K562 (cell line): ENCODE data around the gene BHLHE23. TPM values are rescaled to one million over a fixed set of nuclear protein-coding genes. Genes with fewer than 3 reads are reported as not detected.

Source experiments
- ATAC-seq: fragments of 200-7000 bp; cut with Tn5 transposase; 3 replicates; pipeline ENCODE4 v1.9.1; 2020; ENCODE audit warnings: moderate library complexity
- BruUV-seq: library from RNA; stranded (reverse); fragments of 400-500 nt; replicated peaks from 2 replicates; lab custom pipeline; 2021; lab: Mats Ljungman, UMichigan
- CTCF ChIA-PET: fragments of 300-600 bp; formaldehyde crosslinking; extraction: SDS; loops from one replicate; lab custom pipeline; 2021; ENCODE audit warnings: low intra/inter-chr PET ratio; lab: Yijun Ruan, JAX
- POLR2A ChIA-PET: fragments of 300-600, 350-650 bp; sonication (Branson Sonifier 250); formaldehyde crosslinking; extraction: SDS; loops from one replicate; lab custom pipeline; 2021; ENCODE audit warnings: antibody characterized with exemption, inconsistent platforms; lab: Yijun Ruan, JAX
- DNase-seq, 4 experiments: peaks; one replicate each; pipeline versions ENCODE4 v3.0.0 to v3.0.0-alpha.2; 2011 to 2018; ENCODE audit warnings: low spot score in 3 of 4, mixed read lengths in 3 of 4; ENCODE audit errors: extremely low read depth in 1 of 4
- FAIRE-seq: peaks from 2 replicates; lab custom pipeline; 2011; peaks lifted over from hg19 to GRCh38; lab: Jason Lieb, UNC
- H2AFZ ChIP-seq: 2 replicates; pipeline ENCODE4 v1.6.0; 2011; ENCODE audit warnings: low read depth, low read length, control low read depth, inconsistent platforms
- H3K27ac ChIP-seq: fragments of 200-600 bp; 3 replicates; pipeline ENCODE4 v1.8.0; 2011; ENCODE audit warnings: low read depth, mild to moderate bottlenecking, control low read depth, inconsistent platforms, low read length, moderate library complexity, mixed read lengths; ENCODE audit errors: extremely low read depth
- H3K27me3 ChIP-seq, 2 experiments: fragments of 300-600 bp in 1 of 2; 2 replicates in 1 of 2; 3 replicates in 1 of 2; pipeline versions ENCODE4 v1.6.0 to v1.8.0; 2011; ENCODE audit warnings: inconsistent platforms in 2 of 2, low read length in 2 of 2, mild to moderate bottlenecking in 1 of 2, mixed read lengths in 1 of 2, moderate library complexity in 1 of 2; ENCODE audit not compliant: control insufficient read depth in 2 of 2, insufficient read depth in 2 of 2
- H3K36me3 ChIP-seq: fragments of 300-600 bp; 3 replicates; pipeline ENCODE4 v1.8.0; 2011; ENCODE audit warnings: mild to moderate bottlenecking, low read length, inconsistent platforms; ENCODE audit not compliant: control insufficient read depth, insufficient read depth
- H3K4me1 ChIP-seq, 2 experiments: fragments of 200-600 bp in 1 of 2; replicated peaks in 1 of 2; 2 replicates in 1 of 2; 3 replicates in 1 of 2; pipeline versions ENCODE4 v1.5.1 to v1.8.0; 2011; ENCODE audit warnings: inconsistent platforms in 2 of 2, low read length in 2 of 2, mild to moderate bottlenecking in 1 of 2, mixed read lengths in 1 of 2, moderate library complexity in 1 of 2; ENCODE audit not compliant: control insufficient read depth in 2 of 2, insufficient read depth in 2 of 2
- H3K4me2 ChIP-seq: 2 replicates; pipeline ENCODE4 v1.6.1; 2011; ENCODE audit warnings: low read length, control low read depth, inconsistent platforms, mixed read lengths; ENCODE audit not compliant: insufficient read depth
- H3K4me3 ChIP-seq: fragments of 200-600 bp; sonication (generic), shearing (Covaris generic); 2 replicates; pipeline ENCODE4 v1.5.1; 2016; ENCODE audit warnings: control low read depth, inconsistent platforms
- H3K79me2 ChIP-seq: fragments of 200-600 bp; 3 replicates; pipeline ENCODE4 v1.8.0; 2011; ENCODE audit warnings: low read length, inconsistent platforms; ENCODE audit not compliant: control insufficient read depth, insufficient read depth
- H3K9ac ChIP-seq, 2 experiments: 2 replicates each; pipeline versions ENCODE4 v1.6.0 to v1.6.1; 2011; ENCODE audit warnings: low read depth in 2 of 2, low read length in 2 of 2, control low read depth in 1 of 2, inconsistent platforms in 1 of 2, mild to moderate bottlenecking in 1 of 2, mixed read lengths in 1 of 2; ENCODE audit not compliant: insufficient read depth in 1 of 2
- H3K9me1 ChIP-seq: one replicate; pipeline ENCODE4 v1.6.0; 2011; ENCODE audit warnings: inconsistent platforms, mild to moderate bottlenecking, low read length, moderate library complexity; ENCODE audit not compliant: control insufficient read depth, insufficient read depth
- H3K9me3 ChIP-seq: replicated peaks from 2 replicates; pipeline ENCODE4 v1.5.1; 2011; ENCODE audit warnings: low read depth, low read length, inconsistent platforms; ENCODE audit not compliant: control insufficient read depth, insufficient read depth
- H4K20me1 ChIP-seq: replicated peaks from 2 replicates; pipeline ENCODE4 v1.6.1; 2011; ENCODE audit warnings: low read length, inconsistent platforms, mixed read lengths; ENCODE audit not compliant: control insufficient read depth, insufficient read depth
- CBFB ChIP-seq: sonication (generic); formaldehyde crosslinking; IDR thresholded peaks from 2 replicates; pipeline ENCODE4 v1.4.0; 2020; ENCODE audit warnings: mild to moderate bottlenecking, missing genetic modification reagents
- CHCHD3 ChIP-seq: fragments of 250-450 bp; sonication (Bioruptor Pico); IDR thresholded peaks from 2 replicates; pipeline ENCODE4 v2.1.2; 2022; ENCODE audit warnings: mild to moderate bottlenecking
- CTCF ChIP-seq, 3 experiments: IDR thresholded peaks in 2 of 3; conservative IDR thresholded peaks in 1 of 3; 2 replicates each; pipeline ENCODE4 v1.5.1; 2011 to 2012; ENCODE audit warnings: low read length in 3 of 3, mild to moderate bottlenecking in 3 of 3, control low read depth in 2 of 3, improper control_type of control experiment in 1 of 3, inconsistent platforms in 1 of 3, low read depth in 1 of 3, mixed read lengths in 1 of 3, moderate library complexity in 1 of 3; ENCODE audit not compliant: insufficient read depth in 2 of 3
- KDM1A ChIP-seq, 2 experiments: fragments of 450-650 bp; IDR thresholded peaks; 2 replicates each; pipeline ENCODE4 v1.6.1; 2016; ENCODE audit warnings: mild to moderate bottlenecking in 2 of 2
- MAX ChIP-seq: sonication (generic); formaldehyde crosslinking; IDR thresholded peaks from 2 replicates; pipeline ENCODE4 v1.9.0; 2022; ENCODE audit warnings: mild to moderate bottlenecking, missing genetic modification reagents
- MYNN ChIP-seq, 2 experiments: sonication (generic); formaldehyde crosslinking in 1 of 2; IDR thresholded peaks; 2 replicates each; pipeline versions ENCODE4 v1.5.0 to v1.6.1; 2016 to 2020; ENCODE audit warnings: antibody characterized with exemption in 1 of 2, missing genetic modification reagents in 1 of 2
- ZBTB43 ChIP-seq: sonication (generic); formaldehyde crosslinking; IDR thresholded peaks from 2 replicates; pipeline ENCODE4 v1.8.0; 2023; ENCODE audit warnings: mild to moderate bottlenecking, missing genetic modification reagents
- ZNF239 ChIP-seq: fragments of 250-450 bp; sonication (Bioruptor Pico); IDR thresholded peaks from 2 replicates; pipeline ENCODE4 v1.4.0; 2020; ENCODE audit warnings: mild to moderate bottlenecking
- WGBS: fragments of 100-300 bp; shearing (Covaris generic); methylation state at CpG from one replicate; pipeline ENCODE4 v1.1.6; 2016; ENCODE audit warnings: low coverage, mixed read lengths; ENCODE audit not compliant: insufficient coverage; ENCODE audit errors: missing lambda C conversion rate; 5-methylcytosine and 5-hydroxymethylcytosine counted together
- in situ Hi-C: fragments of 300-500 bp; cut with MboI; formaldehyde crosslinking; loops from 4 replicates; pipeline ENCODE4 v1.15.0; 2018; ENCODE audit warnings: inconsistent platforms, mixed read lengths
- intact Hi-C: fragments of 100-400 bp; cut with micrococcal nuclease; formaldehyde crosslinking; loops from 2 replicates; pipeline ENCODE4 v1.14.2; 2022
- polyA plus RNA-seq, 8 experiments: library from polyadenylated mRNA; depleted of rRNA in 4 of 8; stranded (reverse) in 5 of 8; unstranded in 3 of 8; fragments of >200 nt; fragmentation: Nextera tagmentation in 2 of 8; fragmentation: Illumina TruSeq in 1 of 8; extraction: Ambion mirVana in 2 of 8; extraction: Trizol in 1 of 8; gene quantifications; 2 replicates each; pipeline versions ENCODE4 v1.2.1 to v1.2.3, GENCODE V29; 2011 to 2014; ENCODE audit warnings: inconsistent platforms in 1 of 8, missing spikeins in 1 of 8
- total RNA-seq, 7 experiments: library from RNA; depleted of rRNA in 6 of 7; stranded (reverse); fragments of >200 nt in 6 of 7; fragmentation: Illumina TruSeq in 2 of 7; extraction: Trizol in 2 of 7; gene quantifications; 2 replicates each; pipeline versions ENCODE4 v1.2.1 to v1.2.3, GENCODE V29; 2011 to 2021; ENCODE audit warnings: low replicate concordance in 1 of 7

Gene BHLHE23
- total and polyA plus RNA-seq, 9 of the 15 experiments (the other 6 are each of a cell fraction or from before 2014, with no cell fraction given) = not detected

- no peaks in the 10 kb centered on the region for H3K9me3 ChIP-seq
- no peaks in the 10 kb centered on the region for H3K9me1 ChIP-seq
- H3K4me1 ChIP-seq = peaks cover 3 to 60% of the 10 kb centered on the region in 2 experiments; a peak in 3 of 5 replicates
- BruUV-seq = no TSS peak
- CTCF ChIA-PET = no interaction called here
- ATAC-seq = no peak
- 51% methylated on average over 35 of the region's 36 CpGs for WGBS
- H3K27ac ChIP-seq = no peak overlapping the region
- POLR2A ChIA-PET = interaction anchor here (0.5 to 1.0 kb wide), 4 partner anchors 8 to 16 kb away, joined by 3 to 5 read pairs (median 4); no protein-coding TSS in a partner anchor
- H2AFZ ChIP-seq = no peak overlapping the region
- no peak for FAIRE-seq
- peaks cover 17% of the 10 kb centered on the region; the same call in 1 of the 2 replicates for H4K20me1 ChIP-seq
- no peak for DNase-seq
- in situ Hi-C loops (no loop called here), intact Hi-C loops (no loop called here)
- H3K79me2 ChIP-seq = no peaks in the 10 kb centered on the region
- H3K36me3 ChIP-seq = no peaks in the 10 kb centered on the region
- no peak overlapping the region for H3K4me3 ChIP-seq
- H3K27me3 ChIP-seq = peaks cover 34 to 68% of the 10 kb centered on the region in 2 experiments
- TF ChIP-seq MYNN (IDR thresholded peaks at IDR 0.05) = 0 out of 2 replicates have a peak, but pooled peaks have one; percentile 38
- TF ChIP-seq MYNN (CRISPR knock-in tag; IDR thresholded peaks at IDR 0.05) = no peak
- TF ChIP-seq CBFB (CRISPR knock-in tag) = 0 out of 2 replicates have a peak, but pooled peaks have one; percentile 32
- peak; percentile 21; the same call in 1 of the 2 replicates for TF ChIP-seq MAX (CRISPR knock-in tag)
- TF ChIP-seq KDM1A (IDR thresholded peaks at IDR 0.05) = peak in 1 of 2 experiments; percentile 31; a peak in 1 of 4 replicates
- TF ChIP-seq ZBTB43 (CRISPR knock-in tag) = peak; percentile 89
- TF ChIP-seq CTCF (IDR thresholded peaks at IDR 0.05 in 2 of 3, conservative IDR thresholded peaks at IDR 0.05 in 1 of 3; ENCODE audit: insufficient read depth in 2 of 3, low read depth in 1 of 3, low read length in 3 of 3) = no peak
- TF ChIP-seq CHCHD3 (CRISPR knock-in tag) = no peak
- TF ChIP-seq ZNF239 (CRISPR knock-in tag) = no peak
- H3K4me2 ChIP-seq = no peak overlapping the region
- no peak overlapping the region for H3K9ac ChIP-seq
These were observed 49.3 kb downstream of the BHLHE23 start for GRCh38 chr20:62957136-62958117.
